HG03159 (cell line): ENCODE measurements around the gene COL2A1.

ENCODE experiments used
- ATAC-seq: cut with Tn5 transposase; IDR thresholded peaks from one replicate; pipeline ENCODE4 v1.9.1; 2021; ENCODE audit warnings: mild to moderate bottlenecking, moderate library complexity; ENCODE audit not compliant: unreplicated experiment

The COL2A1 gene

GRCh38 chr12:47991106-47992061 lies 12.9 kb downstream of the COL2A1 start:
- ATAC-seq = no peak

GRCh38 chr12:47990351-47991105 lies 13.7 kb downstream of the COL2A1 start:
- peak; percentile 94 for ATAC-seq

GRCh38 chr12:47989666-47990065 lies 14.6 kb downstream of the COL2A1 start:
- ATAC-seq = no peak

GRCh38 chr12:47989023-47989417 lies 15.3 kb downstream of the COL2A1 start:
- no peak for ATAC-seq

GRCh38 chr12:47988073-47989022 lies 15.9 kb downstream of the COL2A1 start:
- ATAC-seq = no peak

GRCh38 chr12:47987411-47988072 lies 16.7 kb downstream of the COL2A1 start:
- no peak for ATAC-seq

GRCh38 chr12:47986832-47987231 lies 17.4 kb downstream of the COL2A1 start:
- no peak for ATAC-seq

- no peak for ATAC-seq
These were observed 18.0 kb downstream of the COL2A1 start for GRCh38 chr12:47986291-47986660.

- no peak for ATAC-seq
These were observed 18.5 kb downstream of the COL2A1 start for GRCh38 chr12:47985596-47986290.

- ATAC-seq = no peak
These were observed 19.9 kb downstream of the COL2A1 start for GRCh38 chr12:47984331-47984801.

GRCh38 chr12:47983541-47984115 lies 20.6 kb downstream of the COL2A1 start:
- ATAC-seq = no peak

- ATAC-seq = no peak
These were observed 21.5 kb downstream of the COL2A1 start for GRCh38 chr12:47982770-47983169.

GRCh38 chr12:47982311-47982710 lies 22.0 kb downstream of the COL2A1 start:
- ATAC-seq = no peak

GRCh38 chr12:47981496-47982260 lies 22.6 kb downstream of the COL2A1 start:
- ATAC-seq = no peak

- ATAC-seq = no peak
These were observed 23.3 kb downstream of the COL2A1 start for GRCh38 chr12:47980779-47981495.

- ATAC-seq = no peak
These were observed 24.1 kb downstream of the COL2A1 start for GRCh38 chr12:47980197-47980596.

GRCh38 chr12:47979686-47980085 lies 24.6 kb downstream of the COL2A1 start:
- ATAC-seq = no peak

- ATAC-seq = no peak
These were observed 25.1 kb downstream of the COL2A1 start for GRCh38 chr12:47979166-47979565.
